ENCODE measurements around the gene PRPF40B.

PRPF40B gene

GRCh38 chr12:49626836-49627235 lies 3.5 kb downstream of the PRPF40B start:
- TF ChIP-seq CTCF (IDR thresholded peaks at IDR 0.05; ENCODE audit: low read length), result no peak
- TF ChIP-seq EZH2phosphoT487 (IDR thresholded peaks at IDR 0.05; ENCODE audit: low read length), result no peak
- no peak for TF ChIP-seq EZH2 (optimal IDR thresholded peaks at IDR 0.05; ENCODE audit: low read depth, low read length)
- Histone ChIP-seq H3K9ac (ENCODE audit: low read length) (no peak overlapping the region), H3K9me2 (replicated peaks; ENCODE audit: insufficient read depth, low read length) (no peaks in the 10 kb centered on the region), H3F3A (ENCODE audit: insufficient read depth, low read length) (peaks cover 18% of the 10 kb centered on the region), H2AFZ (ENCODE audit: low read length) (no peak overlapping the region), H3K27ac (ENCODE audit: low read length) (no peak overlapping the region), H4K20me1 (ENCODE audit: insufficient read depth, low read length) (no peaks in the 10 kb centered on the region), H3K4me2 (ENCODE audit: low read depth, low read length) (no peak overlapping the region), H3K36me3 (replicated peaks; ENCODE audit: insufficient read depth, low read length) (no peaks in the 10 kb centered on the region), H3K4me1 (ENCODE audit: low read length) (peaks cover under 1% of the 10 kb centered on the region), H3K9me3 (replicated peaks; ENCODE audit: insufficient read depth, low read length) (no peaks in the 10 kb centered on the region), H3K27me3 (replicated peaks; ENCODE audit: insufficient read depth, low read length) (no peaks in the 10 kb centered on the region), H3K79me2 (ENCODE audit: low read length) (no peaks in the 10 kb centered on the region), H3K4me3 (ENCODE audit: low read length) (no peak overlapping the region)
- DNase-seq, result no peak

- TF ChIP-seq CTCF (IDR thresholded peaks at IDR 0.05; ENCODE audit: low read length) (no peak), EZH2 (optimal IDR thresholded peaks at IDR 0.05; ENCODE audit: low read depth, low read length) (no peak), EZH2phosphoT487 (IDR thresholded peaks at IDR 0.05; ENCODE audit: low read length) (no peak)
- Histone ChIP-seq H3K9ac (ENCODE audit: low read length) (no peak overlapping the region), H3K9me2 (replicated peaks; ENCODE audit: insufficient read depth, low read length) (no peaks in the 10 kb centered on the region), H3K4me1 (ENCODE audit: low read length) (no peaks in the 10 kb centered on the region), H3F3A (ENCODE audit: insufficient read depth, low read length) (peaks cover 9% of the 10 kb centered on the region), H3K36me3 (replicated peaks; ENCODE audit: insufficient read depth, low read length) (no peaks in the 10 kb centered on the region), H3K79me2 (ENCODE audit: low read length) (no peaks in the 10 kb centered on the region), H3K27me3 (replicated peaks; ENCODE audit: insufficient read depth, low read length) (no peaks in the 10 kb centered on the region), H2AFZ (ENCODE audit: low read length) (no peak overlapping the region), H3K27ac (ENCODE audit: low read length) (no peak overlapping the region), H3K9me3 (replicated peaks; ENCODE audit: insufficient read depth, low read length) (no peaks in the 10 kb centered on the region), H3K4me2 (ENCODE audit: low read depth, low read length) (no peak overlapping the region), H4K20me1 (ENCODE audit: insufficient read depth, low read length) (no peaks in the 10 kb centered on the region), H3K4me3 (ENCODE audit: low read length) (no peak overlapping the region)
- no peak for DNase-seq
These were observed 4.5 kb downstream of the PRPF40B start for GRCh38 chr12:49627752-49628360.

GRCh38 chr12:49631336-49631907 lies 8.1 kb downstream of the PRPF40B start:
- H3K27ac ChIP-seq (ENCODE audit: low read length), result no peak overlapping the region
- H4K20me1 ChIP-seq (ENCODE audit: insufficient read depth, low read length), result no peaks in the 10 kb centered on the region
- TF ChIP-seq EZH2 (optimal IDR thresholded peaks at IDR 0.05; ENCODE audit: low read depth, low read length) (no peak), CTCF (IDR thresholded peaks at IDR 0.05; ENCODE audit: low read length) (no peak), EZH2phosphoT487 (IDR thresholded peaks at IDR 0.05; ENCODE audit: low read length) (no peak)
- no peaks in the 10 kb centered on the region for H3F3A ChIP-seq (ENCODE audit: insufficient read depth, low read length)
- no peaks in the 10 kb centered on the region for H3K9me2 ChIP-seq (replicated peaks; ENCODE audit: insufficient read depth, low read length)
- H3K4me1 ChIP-seq (ENCODE audit: low read length), result no peaks in the 10 kb centered on the region
- no peak for DNase-seq
- H3K9ac ChIP-seq (ENCODE audit: low read length), result no peak overlapping the region
- no peak overlapping the region for H3K4me2 ChIP-seq (ENCODE audit: low read depth, low read length)
- no peak overlapping the region for H3K4me3 ChIP-seq (ENCODE audit: low read length)
- H3K9me3 ChIP-seq (replicated peaks; ENCODE audit: insufficient read depth, low read length), result no peaks in the 10 kb centered on the region
- no peaks in the 10 kb centered on the region for H3K79me2 ChIP-seq (ENCODE audit: low read length)
- no peaks in the 10 kb centered on the region for H3K27me3 ChIP-seq (replicated peaks; ENCODE audit: insufficient read depth, low read length)
- H2AFZ ChIP-seq (ENCODE audit: low read length), result no peak overlapping the region
- H3K36me3 ChIP-seq (replicated peaks; ENCODE audit: insufficient read depth, low read length), result no peaks in the 10 kb centered on the region

Data from MM.1S (cell line).